Type B pancreatic cell (in vitro differentiated cells): Measurements from ENCODE around the gene CERKL. TPM values are rescaled to one million over a fixed set of nuclear protein-coding genes. Genes with fewer than 3 reads are reported as not detected.

Source experiments
- DNase-seq: peaks from one replicate; pipeline ENCODE4 v3.0.0; 2021; ENCODE audit warnings: mixed read lengths; ENCODE audit not compliant: unreplicated experiment; ENCODE audit errors: extremely low spot score
- H3K27ac Mint-ChIP-seq: 2 replicates; pipeline ENCODE4 v1.8.0; 2021; ENCODE audit warnings: mild to moderate bottlenecking, mixed read lengths
- H3K27me3 Mint-ChIP-seq: 2 replicates; pipeline ENCODE4 v1.8.0; 2021; ENCODE audit warnings: mixed read lengths
- H3K36me3 Mint-ChIP-seq: 2 replicates; pipeline ENCODE4 v1.8.0; 2021; ENCODE audit warnings: mixed read lengths
- H3K4me1 Mint-ChIP-seq: one replicate; pipeline ENCODE4 v1.8.0; 2021; ENCODE audit warnings: mixed read lengths; ENCODE audit not compliant: unreplicated experiment
- H3K4me3 Mint-ChIP-seq: 2 replicates; pipeline ENCODE4 v1.8.0; 2021; ENCODE audit warnings: mild to moderate bottlenecking, mixed read lengths
- H3K9me3 Mint-ChIP-seq: 2 replicates; pipeline ENCODE4 v1.8.0; 2021; ENCODE audit warnings: mixed read lengths
- CTCF ChIP-seq: fragments of 200-600 bp; sonication (generic); conservative IDR thresholded peaks from 2 replicates; pipeline ENCODE4 v1.5.0; 2021; ENCODE audit warnings: antibody characterized with exemption, mild to moderate bottlenecking
- total RNA-seq: library from RNA; stranded (reverse); gene quantifications from 2 replicates; pipeline ENCODE4 v1.2.1, GENCODE V29; 2021; ENCODE audit warnings: low replicate concordance

Gene CERKL
- total RNA-seq, 1 donor from 2014 or later = 2.9 TPM

- no peak for DNase-seq
- Mint-ChIP-seq H3K36me3 (peaks cover 4% of the 10 kb centered on the region), H3K27me3 (no peaks in the 10 kb centered on the region), H3K4me1 (no peaks in the 10 kb centered on the region), H3K9me3 (no peaks in the 10 kb centered on the region), H3K4me3 (no peak overlapping the region), H3K27ac (no peak overlapping the region)
- TF ChIP-seq CTCF = no peak
Measured at GRCh38 chr2:181540421-181540820, 116.5 kb downstream of the CERKL start.

GRCh38 chr2:181536730-181537129, 120.2 kb downstream of the CERKL start:
- TF ChIP-seq CTCF = no peak

GRCh38 chr2:181528441-181528840, 128.5 kb downstream of the CERKL start:
- H3K4me3 Mint-ChIP-seq = no peak overlapping the region
- no peaks in the 10 kb centered on the region for H3K27me3 Mint-ChIP-seq
- TF ChIP-seq CTCF = no peak
- H3K9me3 Mint-ChIP-seq = no peaks in the 10 kb centered on the region
- H3K36me3 Mint-ChIP-seq = peaks cover 4% of the 10 kb centered on the region
- H3K4me1 Mint-ChIP-seq = no peaks in the 10 kb centered on the region
- no peak overlapping the region for H3K27ac Mint-ChIP-seq
- no peak for DNase-seq

More at GRCh38 chr2:181536730-181537129, 120.2 kb downstream of the CERKL start:
- no peak for DNase-seq
- H3K9me3 Mint-ChIP-seq = no peaks in the 10 kb centered on the region
- no peak overlapping the region for H3K4me3 Mint-ChIP-seq
- no peaks in the 10 kb centered on the region for H3K4me1 Mint-ChIP-seq
- peaks cover 8% of the 10 kb centered on the region for H3K36me3 Mint-ChIP-seq
- H3K27ac Mint-ChIP-seq = no peak overlapping the region
- H3K27me3 Mint-ChIP-seq = no peaks in the 10 kb centered on the region

GRCh38 chr2:181527058-181527457, 129.8 kb downstream of the CERKL start:
- Mint-ChIP-seq H3K27ac (no peak overlapping the region), H3K4me3 (no peak overlapping the region), H3K36me3 (no peaks in the 10 kb centered on the region), H3K9me3 (no peaks in the 10 kb centered on the region), H3K4me1 (no peaks in the 10 kb centered on the region), H3K27me3 (no peaks in the 10 kb centered on the region)
- DNase-seq = no peak
- no peak for TF ChIP-seq CTCF

- Mint-ChIP-seq H3K4me3 (no peak overlapping the region), H3K27me3 (no peaks in the 10 kb centered on the region), H3K4me1 (no peaks in the 10 kb centered on the region), H3K9me3 (no peaks in the 10 kb centered on the region), H3K36me3 (no peaks in the 10 kb centered on the region), H3K27ac (no peak overlapping the region)
- DNase-seq = no peak
- TF ChIP-seq CTCF = no peak
Measured at GRCh38 chr2:181526014-181526413, 130.9 kb downstream of the CERKL start.

GRCh38 chr2:181523756-181524155, 133.1 kb downstream of the CERKL start:
- Mint-ChIP-seq H3K4me3 (no peak overlapping the region), H3K27ac (no peak overlapping the region), H3K36me3 (no peaks in the 10 kb centered on the region), H3K27me3 (no peaks in the 10 kb centered on the region), H3K9me3 (no peaks in the 10 kb centered on the region), H3K4me1 (no peaks in the 10 kb centered on the region)
- no peak for TF ChIP-seq CTCF
- DNase-seq = no peak
